Erythroblast (primary cell): ENCODE results near the gene KLF4.

Source experiments
- GATA1 ChIP-seq: IDR thresholded peaks from 2 replicates; pipeline ENCODE4 v1.6.1; 2011; ENCODE audit warnings: low read depth, mild to moderate bottlenecking, control low read depth, low read length, moderate library complexity
- POLR2A ChIP-seq: IDR thresholded peaks from 2 replicates; pipeline ENCODE4 v1.6.1; 2011; ENCODE audit warnings: mild to moderate bottlenecking, low read length

DNA sequence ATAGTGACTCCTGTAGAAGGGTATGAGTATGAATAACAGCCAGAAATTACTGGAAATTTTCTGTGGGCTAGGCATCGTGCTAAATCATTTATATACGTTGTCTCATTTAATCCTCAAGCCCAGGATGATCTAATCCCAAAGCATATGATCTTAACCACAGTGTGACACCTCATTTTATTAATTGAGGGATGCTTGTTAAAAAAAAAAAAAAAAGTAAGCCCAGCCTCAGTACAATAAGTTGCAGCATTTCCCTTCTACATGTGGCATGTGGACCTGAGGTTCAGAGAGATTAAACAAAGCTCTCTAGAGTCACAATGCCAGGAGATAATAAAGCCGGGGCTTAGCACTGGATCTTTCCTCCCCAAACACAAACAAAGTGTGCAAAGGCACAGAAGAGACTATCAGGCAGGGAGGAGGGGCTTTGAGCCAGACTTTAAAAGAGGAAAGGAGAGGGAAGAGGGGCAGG, 49.5 kb downstream of the KLF4 start:
- no peak for TF ChIP-seq POLR2A
- no peak for TF ChIP-seq GATA1
